ENCODE data around the gene FAM153A. TPM values are rescaled to one million over a fixed set of nuclear protein-coding genes. Genes with fewer than 3 reads are reported as not detected.
"Not testable (repeated sequence)": the region's sequence is repeated elsewhere in the genome, so short reads cannot be mapped to it uniquely, and the experiment has no call there.

FAM153A gene
- total RNA-seq, 1 experiment from 2014 or later: not detected

- H3K27ac Mint-ChIP-seq (ENCODE audit: low read depth, unreplicated experiment); DNase-seq (ENCODE audit: unreplicated experiment); H3K36me3 Mint-ChIP-seq (ENCODE audit: insufficient read depth, unreplicated experiment); CTCF ChIA-PET; intact Hi-C loops (cut with micrococcal nuclease); POLR2A ChIA-PET; H3K9me3 Mint-ChIP-seq (ENCODE audit: unreplicated experiment); BruUV-seq (replicated peaks); H3K4me3 Mint-ChIP-seq (ENCODE audit: unreplicated experiment); H3K4me1 Mint-ChIP-seq (ENCODE audit: insufficient read depth, unreplicated experiment): not testable (repeated sequence)
- peaks cover 41% of the 10 kb centered on the region for H3K27me3 Mint-ChIP-seq (ENCODE audit: insufficient read depth, unreplicated experiment)
Observed at GRCh38 chr5:177695356-177695930, 87.3 kb downstream of the FAM153A start.

- H3K27ac Mint-ChIP-seq (ENCODE audit: low read depth, unreplicated experiment); CTCF ChIA-PET; H3K4me1 Mint-ChIP-seq (ENCODE audit: insufficient read depth, unreplicated experiment); POLR2A ChIA-PET; BruUV-seq (replicated peaks); intact Hi-C loops (cut with micrococcal nuclease); H3K36me3 Mint-ChIP-seq (ENCODE audit: insufficient read depth, unreplicated experiment); H3K9me3 Mint-ChIP-seq (ENCODE audit: unreplicated experiment); H3K4me3 Mint-ChIP-seq (ENCODE audit: unreplicated experiment); DNase-seq (ENCODE audit: unreplicated experiment): not testable (repeated sequence)
- H3K27me3 Mint-ChIP-seq (ENCODE audit: insufficient read depth, unreplicated experiment): peaks cover 39% of the 10 kb centered on the region
Observed at GRCh38 chr5:177694518-177694835, 88.2 kb downstream of the FAM153A start.

- peak; percentile 9 for DNase-seq (ENCODE audit: unreplicated experiment)
- H3K9me3 Mint-ChIP-seq (ENCODE audit: unreplicated experiment); H3K4me3 Mint-ChIP-seq (ENCODE audit: unreplicated experiment); BruUV-seq (replicated peaks); intact Hi-C loops (cut with micrococcal nuclease); POLR2A ChIA-PET; H3K4me1 Mint-ChIP-seq (ENCODE audit: insufficient read depth, unreplicated experiment); H3K36me3 Mint-ChIP-seq (ENCODE audit: insufficient read depth, unreplicated experiment); CTCF ChIA-PET; H3K27ac Mint-ChIP-seq (ENCODE audit: low read depth, unreplicated experiment): not testable (repeated sequence)
- peaks cover 33% of the 10 kb centered on the region for H3K27me3 Mint-ChIP-seq (ENCODE audit: insufficient read depth, unreplicated experiment)
Observed at GRCh38 chr5:177693671-177694517, 88.8 kb downstream of the FAM153A start.

GRCh38 chr5:177692969-177693368 lies 89.7 kb downstream of the FAM153A start:
- POLR2A ChIA-PET; DNase-seq (ENCODE audit: unreplicated experiment); BruUV-seq (replicated peaks); H3K4me3 Mint-ChIP-seq (ENCODE audit: unreplicated experiment); intact Hi-C loops (cut with micrococcal nuclease); CTCF ChIA-PET; H3K9me3 Mint-ChIP-seq (ENCODE audit: unreplicated experiment); H3K4me1 Mint-ChIP-seq (ENCODE audit: insufficient read depth, unreplicated experiment); H3K27ac Mint-ChIP-seq (ENCODE audit: low read depth, unreplicated experiment); H3K36me3 Mint-ChIP-seq (ENCODE audit: insufficient read depth, unreplicated experiment): not testable (repeated sequence)
- peaks cover 29% of the 10 kb centered on the region for H3K27me3 Mint-ChIP-seq (ENCODE audit: insufficient read depth, unreplicated experiment)

GRCh38 chr5:177692507-177692906 lies 90.2 kb downstream of the FAM153A start:
- POLR2A ChIA-PET; H3K9me3 Mint-ChIP-seq (ENCODE audit: unreplicated experiment); H3K4me1 Mint-ChIP-seq (ENCODE audit: insufficient read depth, unreplicated experiment); H3K27ac Mint-ChIP-seq (ENCODE audit: low read depth, unreplicated experiment); BruUV-seq (replicated peaks); DNase-seq (ENCODE audit: unreplicated experiment); H3K4me3 Mint-ChIP-seq (ENCODE audit: unreplicated experiment); H3K36me3 Mint-ChIP-seq (ENCODE audit: insufficient read depth, unreplicated experiment); CTCF ChIA-PET; intact Hi-C loops (cut with micrococcal nuclease): not testable (repeated sequence)
- H3K27me3 Mint-ChIP-seq (ENCODE audit: insufficient read depth, unreplicated experiment): peaks cover 29% of the 10 kb centered on the region

GRCh38 chr5:177689011-177689610 lies 93.6 kb downstream of the FAM153A start:
- H3K27ac Mint-ChIP-seq (ENCODE audit: low read depth, unreplicated experiment); DNase-seq (ENCODE audit: unreplicated experiment); H3K4me1 Mint-ChIP-seq (ENCODE audit: insufficient read depth, unreplicated experiment); BruUV-seq (replicated peaks); H3K36me3 Mint-ChIP-seq (ENCODE audit: insufficient read depth, unreplicated experiment); CTCF ChIA-PET; H3K4me3 Mint-ChIP-seq (ENCODE audit: unreplicated experiment); intact Hi-C loops (cut with micrococcal nuclease); H3K9me3 Mint-ChIP-seq (ENCODE audit: unreplicated experiment); POLR2A ChIA-PET: not testable (repeated sequence)
- H3K27me3 Mint-ChIP-seq (ENCODE audit: insufficient read depth, unreplicated experiment): peaks cover 29% of the 10 kb centered on the region

GRCh38 chr5:177688091-177688490 lies 94.6 kb downstream of the FAM153A start:
- POLR2A ChIA-PET: interaction anchor here (0.6 kb wide), 1 partner anchor 1134 kb away, joined by 3 read pairs; no protein-coding TSS in a partner anchor
- intact Hi-C loops (cut with micrococcal nuclease); H3K36me3 Mint-ChIP-seq (ENCODE audit: insufficient read depth, unreplicated experiment); H3K4me3 Mint-ChIP-seq (ENCODE audit: unreplicated experiment); H3K27ac Mint-ChIP-seq (ENCODE audit: low read depth, unreplicated experiment); BruUV-seq (replicated peaks); H3K9me3 Mint-ChIP-seq (ENCODE audit: unreplicated experiment); CTCF ChIA-PET; H3K4me1 Mint-ChIP-seq (ENCODE audit: insufficient read depth, unreplicated experiment); DNase-seq (ENCODE audit: unreplicated experiment): not testable (repeated sequence)
- peaks cover 29% of the 10 kb centered on the region for H3K27me3 Mint-ChIP-seq (ENCODE audit: insufficient read depth, unreplicated experiment)

- H3K36me3 Mint-ChIP-seq (ENCODE audit: insufficient read depth, unreplicated experiment); H3K4me3 Mint-ChIP-seq (ENCODE audit: unreplicated experiment); DNase-seq (ENCODE audit: unreplicated experiment); CTCF ChIA-PET; H3K27ac Mint-ChIP-seq (ENCODE audit: low read depth, unreplicated experiment); BruUV-seq (replicated peaks); H3K4me1 Mint-ChIP-seq (ENCODE audit: insufficient read depth, unreplicated experiment); H3K9me3 Mint-ChIP-seq (ENCODE audit: unreplicated experiment); H3K27me3 Mint-ChIP-seq (ENCODE audit: insufficient read depth, unreplicated experiment); intact Hi-C loops (cut with micrococcal nuclease); POLR2A ChIA-PET: not testable (repeated sequence)
Observed at GRCh38 chr5:177681920-177682319, 100.8 kb downstream of the FAM153A start.

All from MCF 10A (cell line).